IMR-90 (cell line): ENCODE results near the gene RXFP1. TPM values are rescaled to one million over a fixed set of nuclear protein-coding genes. Genes with fewer than 3 reads are reported as not detected.
"Not testable (repeated sequence)": the region's sequence is repeated elsewhere in the genome, so short reads cannot be mapped to it uniquely, and the experiment has no call there.

ENCODE experiments used
- ATAC-seq: fragments of 200-7000 bp; cut with Tn5 transposase; 2 replicates; pipeline ENCODE4 v1.9.1; 2020; ENCODE audit warnings: low read depth, mild to moderate bottlenecking, moderate library complexity
- BruUV-seq: library from RNA; stranded (reverse); fragments of 400-500 nt; replicated peaks from 2 replicates; lab custom pipeline; 2021; lab: Mats Ljungman, UMichigan
- CTCF ChIA-PET: fragments of 300-600 bp; formaldehyde crosslinking; extraction: SDS; loops from one replicate; lab custom pipeline; 2021; ENCODE audit warnings: antibody characterized with exemption; lab: Yijun Ruan, JAX
- POLR2A ChIA-PET: fragments of 300-600 bp; sonication (Branson Sonifier 250); formaldehyde crosslinking; loops from one replicate; lab custom pipeline; 2022; ENCODE audit warnings: antibody characterized with exemption; ENCODE audit not compliant: unreplicated experiment; lab: Charles Lee
- DNase-seq: peaks from one replicate; pipeline ENCODE4 v3.0.0; 2013
- H2AFZ ChIP-seq: replicated peaks from 2 replicates; pipeline ENCODE3; 2013; ENCODE audit warnings: low read length, mild to moderate bottlenecking; ENCODE audit not compliant: poor library complexity
- H2AK5ac ChIP-seq: 2 replicates; pipeline ENCODE4 v1.6.1; 2013; ENCODE audit warnings: low read depth, low read length, inconsistent platforms
- H2AK9ac ChIP-seq: replicated peaks from 2 replicates; pipeline ENCODE3; 2013; ENCODE audit warnings: mild to moderate bottlenecking, low read depth, low read length, moderate library complexity; ENCODE audit not compliant: poor library complexity
- H2BK120ac ChIP-seq: 2 replicates; pipeline ENCODE4 v1.6.1; 2013; ENCODE audit warnings: low read depth, low read length, inconsistent platforms
- H2BK15ac ChIP-seq: 3 replicates; pipeline ENCODE4 v1.6.1; 2013; ENCODE audit warnings: low read depth, low read length, inconsistent platforms
- H2BK20ac ChIP-seq: 2 replicates; pipeline ENCODE4 v1.6.1; 2013; ENCODE audit warnings: low read depth, mild to moderate bottlenecking, inconsistent platforms, low read length, moderate library complexity
- H2BK5ac ChIP-seq: 2 replicates; pipeline ENCODE4 v1.6.1; 2013; ENCODE audit warnings: mild to moderate bottlenecking, low read depth, low read length, inconsistent platforms; ENCODE audit not compliant: poor library complexity, severe bottlenecking
- H3K14ac ChIP-seq: replicated peaks from 2 replicates; pipeline ENCODE4 v1.6.1; 2013; ENCODE audit warnings: low read depth, low read length, inconsistent platforms
- H3K18ac ChIP-seq: 2 replicates; pipeline ENCODE4 v1.6.1; 2013; ENCODE audit warnings: low read depth, low read length, control low read depth
- H3K23ac ChIP-seq: 2 replicates; pipeline ENCODE4 v1.6.1; 2013; ENCODE audit warnings: low read depth, low read length, inconsistent platforms
- H3K27ac ChIP-seq: 2 replicates; pipeline ENCODE4 v1.5.1; 2013; ENCODE audit warnings: mild to moderate bottlenecking, control low read depth, low read length; ENCODE audit not compliant: insufficient read depth
- H3K27me3 ChIP-seq: 2 replicates; pipeline ENCODE4 v1.6.1; 2013; ENCODE audit warnings: low read length; ENCODE audit not compliant: control insufficient read depth, insufficient read depth
- H3K36me3 ChIP-seq: 2 replicates; pipeline ENCODE4 v1.6.1; 2013; ENCODE audit warnings: low read length, mixed read lengths; ENCODE audit not compliant: control insufficient read depth, insufficient read depth
- H3K4ac ChIP-seq: 2 replicates; pipeline ENCODE4 v1.6.1; 2013; ENCODE audit warnings: low read depth, low read length, inconsistent platforms
- H3K4me1 ChIP-seq: 2 replicates; pipeline ENCODE4 v1.6.1; 2013; ENCODE audit warnings: low read length, mixed read lengths; ENCODE audit not compliant: control insufficient read depth, insufficient read depth
- H3K4me2 ChIP-seq: 2 replicates; pipeline ENCODE4 v1.6.1; 2013; ENCODE audit warnings: low read depth, mild to moderate bottlenecking, control low read depth, low read length, moderate library complexity
- H3K4me3 ChIP-seq: 2 replicates; pipeline ENCODE4 v1.5.1; 2013; ENCODE audit warnings: low read depth, mild to moderate bottlenecking, control low read depth, low read length, moderate library complexity; ENCODE audit not compliant: insufficient read depth
- H3K56ac ChIP-seq: 2 replicates; pipeline ENCODE4 v1.6.1; 2013; ENCODE audit warnings: low read length, inconsistent platforms; ENCODE audit not compliant: insufficient read depth; ENCODE audit errors: extremely low read depth
- H3K79me1 ChIP-seq, 2 experiments: 2 replicates each; pipeline ENCODE4 v1.6.1; 2013; ENCODE audit warnings: low read length in 2 of 2, inconsistent platforms in 1 of 2, low read depth in 1 of 2
- H3K9ac ChIP-seq: 2 replicates; pipeline ENCODE4 v1.6.1; 2013; ENCODE audit warnings: low read depth, low read length, control low read depth
- H3K9me1 ChIP-seq: 2 replicates; pipeline ENCODE4 v1.6.1; 2013; ENCODE audit warnings: low read length, inconsistent platforms; ENCODE audit not compliant: insufficient read depth
- H3K9me3 ChIP-seq: 2 replicates; pipeline ENCODE4 v1.6.1; 2013; ENCODE audit warnings: low read length; ENCODE audit not compliant: control insufficient read depth, insufficient read depth
- H4K20me1 ChIP-seq: 2 replicates; pipeline ENCODE4 v1.6.1; 2013; ENCODE audit warnings: low read length, inconsistent platforms; ENCODE audit not compliant: insufficient read depth
- H4K5ac ChIP-seq: 2 replicates; pipeline ENCODE4 v1.6.1; 2013; ENCODE audit warnings: mild to moderate bottlenecking, low read depth, low read length, control low read depth
- H4K8ac ChIP-seq, 2 experiments: 2 replicates each; pipeline ENCODE4 v1.6.1; 2013; ENCODE audit warnings: low read depth in 2 of 2, low read length in 2 of 2, control low read depth in 1 of 2, inconsistent platforms in 1 of 2
- H4K91ac ChIP-seq: 2 replicates; pipeline ENCODE4 v1.6.1; 2013; ENCODE audit warnings: low read depth, low read length, inconsistent platforms; ENCODE audit not compliant: insufficient read depth
- WGBS, 2 experiments: methylation state at CpG; one replicate each; pipeline versions ENCODE4 v1.1.5 to v1.1.7; 2013; ENCODE audit warnings: missing lambda C conversion rate in 2 of 2; ENCODE audit not compliant: insufficient read length in 1 of 2; ENCODE audit errors: extremely low coverage in 2 of 2; 5-methylcytosine and 5-hydroxymethylcytosine counted together
- dilution Hi-C: fragments of 300-500 bp; cut with HindIII; formaldehyde crosslinking; loops from one replicate; pipeline ENCODE4 v1.14.3; 2018; ENCODE audit warnings: low sequenced_read_pairs; ENCODE audit not compliant: unreplicated experiment
- in situ Hi-C: fragments of 300-500 bp; cut with MboI; formaldehyde crosslinking; loops from 3 replicates; pipeline ENCODE4 v1.14.3; 2019; ENCODE audit warnings: low sequenced_read_pairs, inconsistent platforms, mixed read lengths
- intact Hi-C: fragments of 100-400 bp; cut with micrococcal nuclease; formaldehyde crosslinking; loops from 2 replicates; pipeline ENCODE4 v1.10.0; 2022
- polyA plus RNA-seq, 3 experiments: library from polyadenylated mRNA; depleted of rRNA; stranded (reverse); fragments of >200 nt; gene quantifications; 2 replicates each; pipeline ENCODE4 v1.2.3, GENCODE V29; 2012; ENCODE audit warnings: low replicate concordance in 1 of 3
- total RNA-seq: library from RNA; depleted of rRNA; stranded (reverse); fragments of >200 nt; gene quantifications from 2 replicates; pipeline ENCODE4 v1.2.3, GENCODE V29; 2012

RXFP1 gene
- total and polyA plus RNA-seq, 2 of the 4 experiments (the other 2 are of a cell fraction), result not detected

GRCh38 chr4:158663255-158663654, 141.6 kb downstream of the RXFP1 start:
- H3K27me3 ChIP-seq, H2BK5ac ChIP-seq, H3K4me1 ChIP-seq, DNase-seq, H2AK5ac ChIP-seq, ATAC-seq, H4K5ac ChIP-seq, H4K91ac ChIP-seq, H4K8ac ChIP-seq, CTCF ChIA-PET, H3K14ac ChIP-seq, BruUV-seq, in situ Hi-C loops, H3K4me3 ChIP-seq, H4K20me1 ChIP-seq, H3K36me3 ChIP-seq, H3K9me1 ChIP-seq, H3K9ac ChIP-seq, H3K4ac ChIP-seq, POLR2A ChIA-PET, H3K23ac ChIP-seq, H3K18ac ChIP-seq, intact Hi-C loops, H3K9me3 ChIP-seq, H2AFZ ChIP-seq, H3K27ac ChIP-seq, H3K79me1 ChIP-seq, H3K56ac ChIP-seq, H3K4me2 ChIP-seq, H2BK120ac ChIP-seq, H2AK9ac ChIP-seq, H2BK15ac ChIP-seq, dilution Hi-C loops, H2BK20ac ChIP-seq: not testable (repeated sequence)
- no CpG with 5 or more reads among the region's 4 CpGs for WGBS, 2 experiments

GRCh38 chr4:158663707-158664625, 142.3 kb downstream of the RXFP1 start:
- H3K4me1 ChIP-seq, intact Hi-C loops: not testable (repeated sequence)

More at GRCh38 chr4:158663707-158664625, 142.3 kb downstream of the RXFP1 start:
- POLR2A ChIA-PET, H2BK20ac ChIP-seq, H3K14ac ChIP-seq, H2AK5ac ChIP-seq, DNase-seq, H2AK9ac ChIP-seq, H4K8ac ChIP-seq, in situ Hi-C loops, H3K4ac ChIP-seq, H3K79me1 ChIP-seq, H4K91ac ChIP-seq, H2BK120ac ChIP-seq, dilution Hi-C loops, H3K27ac ChIP-seq, H3K18ac ChIP-seq, H3K23ac ChIP-seq, H2AFZ ChIP-seq, H3K9ac ChIP-seq, H2BK15ac ChIP-seq, H3K9me3 ChIP-seq, H3K56ac ChIP-seq, H4K20me1 ChIP-seq, ATAC-seq, H4K5ac ChIP-seq, CTCF ChIA-PET, H3K9me1 ChIP-seq, H3K4me3 ChIP-seq, BruUV-seq, H3K4me2 ChIP-seq, H2BK5ac ChIP-seq, H3K27me3 ChIP-seq, H3K36me3 ChIP-seq: not testable (repeated sequence)
- no CpG with 5 or more reads among the region's 8 CpGs for WGBS, 2 experiments
